Measurements from ENCODE around the gene FRMD4A. TPM values are rescaled to one million over a fixed set of nuclear protein-coding genes. Genes with fewer than 3 reads are reported as not detected.

The FRMD4A gene
- total RNA-seq, 1 donor from 2014 or later, result 20.2 TPM

DNA sequence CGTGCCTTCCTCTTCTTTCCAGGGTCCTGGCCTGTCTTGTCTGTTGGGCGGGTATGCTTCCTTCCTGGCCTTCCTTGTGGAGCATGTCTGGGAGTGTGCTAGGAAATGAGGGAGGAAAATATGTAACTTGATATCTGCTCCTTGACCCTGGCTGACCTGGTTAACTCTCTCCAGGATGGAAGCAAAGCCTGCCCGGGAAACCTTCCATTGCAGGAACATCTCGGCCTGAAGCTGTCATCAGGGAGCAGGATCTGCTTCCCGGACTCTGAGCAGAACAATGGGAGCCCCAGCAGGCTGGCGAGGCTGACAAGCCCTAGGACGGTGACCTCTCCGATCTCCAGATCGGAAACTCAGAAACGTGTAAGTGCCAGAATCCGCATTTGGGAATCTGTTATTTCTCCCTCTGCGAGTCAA is 340.3 kb downstream of the FRMD4A start:
- no peaks in the 10 kb centered on the region for H3K27me3 ChIP-seq
- no peaks in the 10 kb centered on the region for H3K36me3 Mint-ChIP-seq
- no peaks in the 10 kb centered on the region for H3K36me3 ChIP-seq
- no peak overlapping the region for H2AFZ ChIP-seq (replicated peaks)
- no peaks in the 10 kb centered on the region for H3K9me3 ChIP-seq (ENCODE audit: low read depth)
- peak overlapping the region; percentile 96 for H3K27ac Mint-ChIP-seq
- H3K9me3 Mint-ChIP-seq, result peaks cover 2% of the 10 kb centered on the region
- peak overlapping the region; percentile 44 for H3K4me2 ChIP-seq
- DNase-seq (ENCODE audit: low spot score), result peak; percentile 21
- no peak for TF ChIP-seq EZH2phosphoT487 (IDR thresholded peaks at IDR 0.05)
- TF ChIP-seq EZH2 (IDR thresholded peaks at IDR 0.05), result no peak
- TF ChIP-seq, protein P1, sequence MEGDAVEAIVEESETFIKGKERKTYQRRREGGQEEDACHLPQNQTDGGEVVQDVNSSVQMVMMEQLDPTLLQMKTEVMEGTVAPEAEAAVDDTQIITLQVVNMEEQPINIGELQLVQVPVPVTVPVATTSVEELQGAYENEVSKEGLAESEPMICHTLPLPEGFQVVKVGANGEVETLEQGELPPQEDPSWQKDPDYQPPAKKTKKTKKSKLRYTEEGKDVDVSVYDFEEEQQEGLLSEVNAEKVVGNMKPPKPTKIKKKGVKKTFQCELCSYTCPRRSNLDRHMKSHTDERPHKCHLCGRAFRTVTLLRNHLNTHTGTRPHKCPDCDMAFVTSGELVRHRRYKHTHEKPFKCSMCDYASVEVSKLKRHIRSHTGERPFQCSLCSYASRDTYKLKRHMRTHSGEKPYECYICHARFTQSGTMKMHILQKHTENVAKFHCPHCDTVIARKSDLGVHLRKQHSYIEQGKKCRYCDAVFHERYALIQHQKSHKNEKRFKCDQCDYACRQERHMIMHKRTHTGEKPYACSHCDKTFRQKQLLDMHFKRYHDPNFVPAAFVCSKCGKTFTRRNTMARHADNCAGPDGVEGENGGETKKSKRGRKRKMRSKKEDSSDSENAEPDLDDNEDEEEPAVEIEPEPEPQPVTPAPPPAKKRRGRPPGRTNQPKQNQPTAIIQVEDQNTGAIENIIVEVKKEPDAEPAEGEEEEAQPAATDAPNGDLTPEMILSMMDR (IDR thresholded peaks at IDR 0.05), result no peak
- H3K4me3 ChIP-seq, result no peak overlapping the region
- no peak overlapping the region for H3K9ac ChIP-seq
- peak overlapping the region; percentile 8 for H3K4me3 Mint-ChIP-seq
- H3K4me1 ChIP-seq, result peaks cover 22% of the 10 kb centered on the region
- no peaks in the 10 kb centered on the region for H4K20me1 ChIP-seq (ENCODE audit: low read depth)
- no peaks in the 10 kb centered on the region for H3K79me2 ChIP-seq (ENCODE audit: low read depth)
- peak overlapping the region; percentile 5 for H3K27ac ChIP-seq
- H3F3A ChIP-seq (ENCODE audit: low read depth), result peaks cover 16% of the 10 kb centered on the region
- H3K4me1 Mint-ChIP-seq, result peaks cover 47% of the 10 kb centered on the region
- H3K27me3 Mint-ChIP-seq (ENCODE audit: insufficient read depth, low read depth), result peaks cover 2% of the 10 kb centered on the region

- Mint-ChIP-seq H3K4me3 (peak overlapping the region; percentile 31), H3K27ac (no peak overlapping the region), H3K4me1 (peaks cover 52% of the 10 kb centered on the region), H3K36me3 (no peaks in the 10 kb centered on the region), H3K27me3 (ENCODE audit: insufficient read depth, low read depth) (peaks cover 6% of the 10 kb centered on the region), H3K9me3 (peaks cover 2% of the 10 kb centered on the region)
- no peaks in the 10 kb centered on the region for H3K27me3 ChIP-seq
- no peaks in the 10 kb centered on the region for H4K20me1 ChIP-seq (ENCODE audit: low read depth)
- no peak overlapping the region for H3K9ac ChIP-seq
- no peak overlapping the region for H2AFZ ChIP-seq (replicated peaks)
- no peak overlapping the region for H3K4me3 ChIP-seq
- no peaks in the 10 kb centered on the region for H3K9me3 ChIP-seq (ENCODE audit: low read depth)
- no peak for DNase-seq (ENCODE audit: low spot score)
- TF ChIP-seq EZH2phosphoT487 (IDR thresholded peaks at IDR 0.05) (no peak), EZH2 (IDR thresholded peaks at IDR 0.05) (no peak)
- TF ChIP-seq, protein P1 (IDR thresholded peaks at IDR 0.05), result no peak
- H3K36me3 ChIP-seq, result no peaks in the 10 kb centered on the region
- no peaks in the 10 kb centered on the region for H3K79me2 ChIP-seq (ENCODE audit: low read depth)
- no peak overlapping the region for H3K27ac ChIP-seq
- H3K4me2 ChIP-seq, result no peak overlapping the region
- H3F3A ChIP-seq (ENCODE audit: low read depth), result peaks cover 16% of the 10 kb centered on the region
- H3K4me1 ChIP-seq, result peaks cover 22% of the 10 kb centered on the region
These were observed 341.1 kb downstream of the FRMD4A start for GRCh38 chr10:13989616-13990015.

GRCh38 chr10:13987446-13987845 is 343.3 kb downstream of the FRMD4A start:
- Histone ChIP-seq H3K79me2 (ENCODE audit: low read depth) (no peaks in the 10 kb centered on the region), H3K27ac (no peak overlapping the region), H4K20me1 (ENCODE audit: low read depth) (no peaks in the 10 kb centered on the region), H2AFZ (replicated peaks) (no peak overlapping the region), H3K9me3 (ENCODE audit: low read depth) (no peaks in the 10 kb centered on the region), H3K4me2 (no peak overlapping the region), H3F3A (ENCODE audit: low read depth) (peaks cover 16% of the 10 kb centered on the region), H3K9ac (no peak overlapping the region), H3K36me3 (no peaks in the 10 kb centered on the region), H3K4me1 (peaks cover 22% of the 10 kb centered on the region), H3K27me3 (no peaks in the 10 kb centered on the region), H3K4me3 (no peak overlapping the region)
- H3K4me3 Mint-ChIP-seq, result no peak overlapping the region
- no peaks in the 10 kb centered on the region for H3K36me3 Mint-ChIP-seq
- H3K27ac Mint-ChIP-seq, result no peak overlapping the region
- peaks cover 62% of the 10 kb centered on the region for H3K4me1 Mint-ChIP-seq
- peaks cover 2% of the 10 kb centered on the region for H3K9me3 Mint-ChIP-seq
- TF ChIP-seq EZH2phosphoT487 (IDR thresholded peaks at IDR 0.05) (no peak), EZH2 (IDR thresholded peaks at IDR 0.05) (no peak)
- TF ChIP-seq, protein P1 (IDR thresholded peaks at IDR 0.05), result no peak
- no peak for DNase-seq (ENCODE audit: low spot score)
- H3K27me3 Mint-ChIP-seq (ENCODE audit: insufficient read depth, low read depth), result peaks cover 10% of the 10 kb centered on the region

All from neural progenitor cell (in vitro differentiated cells).